GM23248 (cell line): ENCODE data around the gene ARFRP1. TPM values are rescaled to one million over a fixed set of nuclear protein-coding genes. Genes with fewer than 3 reads are reported as not detected.
A peak's percentile ranks its signal among the peaks of the same experiment; 100 is the strongest.

Source experiments
- DNase-seq: peaks from one replicate; pipeline ENCODE4 v3.0.0-alpha.2; 2015
- H2AFZ ChIP-seq: fragments of 200-600 bp; sonication (generic); 2 replicates; pipeline ENCODE4 v1.6.1; 2016; ENCODE audit warnings: antibody characterized with exemption
- H3F3A ChIP-seq: fragments of 200-600 bp; sonication (generic); 2 replicates; pipeline ENCODE4 v1.6.1; 2016; ENCODE audit warnings: mild to moderate bottlenecking, antibody characterized with exemption, mixed run types; ENCODE audit not compliant: insufficient read depth
- H3K27ac ChIP-seq: fragments of 200-600 bp; sonication (generic); 2 replicates; pipeline ENCODE4 v1.5.1; 2016; ENCODE audit warnings: mild to moderate bottlenecking
- H3K27me3 ChIP-seq: fragments of 200-600 bp; sonication (generic); replicated peaks from 2 replicates; pipeline ENCODE4 v1.6.1; 2016; ENCODE audit warnings: mild to moderate bottlenecking; ENCODE audit not compliant: insufficient read depth
- H3K36me3 ChIP-seq: fragments of 200-600 bp; sonication (generic); 2 replicates; pipeline ENCODE4 v1.6.1; 2016; ENCODE audit warnings: low read depth, mild to moderate bottlenecking
- H3K4me1 ChIP-seq: fragments of 200-600 bp; sonication (generic); 2 replicates; pipeline ENCODE4 v1.6.1; 2016; ENCODE audit warnings: mild to moderate bottlenecking; ENCODE audit not compliant: insufficient read depth
- H3K4me2 ChIP-seq: fragments of 200-600 bp; sonication (generic); one replicate; pipeline ENCODE4 v1.6.1; 2016; ENCODE audit warnings: mild to moderate bottlenecking; ENCODE audit not compliant: unreplicated experiment
- H3K4me3 ChIP-seq: fragments of 200-600 bp; sonication (generic); 2 replicates; pipeline ENCODE4 v1.5.1; 2016; ENCODE audit warnings: mild to moderate bottlenecking
- H3K79me2 ChIP-seq: fragments of 200-600 bp; sonication (generic); 2 replicates; pipeline ENCODE4 v1.6.1; 2016; ENCODE audit warnings: mild to moderate bottlenecking; ENCODE audit not compliant: insufficient read depth
- H3K9ac ChIP-seq: fragments of 200-600 bp; sonication (generic); 2 replicates; pipeline ENCODE4 v1.6.1; 2016; ENCODE audit warnings: mild to moderate bottlenecking
- H3K9me2 ChIP-seq: fragments of 200-600 bp; sonication (generic); 2 replicates; pipeline ENCODE4 v1.6.1; 2016; ENCODE audit warnings: mixed run types, mild to moderate bottlenecking, moderate library complexity; ENCODE audit not compliant: insufficient read depth
- H3K9me3 ChIP-seq: fragments of 200-600 bp; sonication (generic); one replicate; pipeline ENCODE4 v1.6.1; 2017; ENCODE audit warnings: low read depth
- H4K20me1 ChIP-seq: fragments of 200-600 bp; sonication (generic); 2 replicates; pipeline ENCODE4 v1.6.0; 2016; ENCODE audit not compliant: insufficient read depth
- EZH2 ChIP-seq: fragments of 200-600 bp; sonication (generic); IDR thresholded peaks from 2 replicates; pipeline ENCODE4 v1.6.1; 2018; ENCODE audit warnings: antibody characterized with exemption, mild to moderate bottlenecking; ENCODE audit not compliant: insufficient read depth, poor library complexity, severe bottlenecking
- EZH2phosphoT487 ChIP-seq: fragments of 200-600 bp; sonication (generic); IDR thresholded peaks from 2 replicates; pipeline ENCODE4 v1.6.1; 2018; ENCODE audit warnings: antibody characterized with exemption, moderate library complexity, mild to moderate bottlenecking, low read depth; ENCODE audit not compliant: insufficient read depth
- WGBS, 2 experiments: methylation state at CpG; one replicate each; pipeline ENCODE4 v1.1.6; 2015 to 2017; ENCODE audit warnings: low lambda C conversion rate in 2 of 2, low coverage in 1 of 2; ENCODE audit errors: missing lambda C conversion rate in 2 of 2; 5-methylcytosine and 5-hydroxymethylcytosine counted together
- in situ Hi-C: fragments of 300-500 bp; cut with MboI; formaldehyde crosslinking; loops from 2 replicates; pipeline ENCODE4 v1.15.0; 2020
- polyA plus RNA-seq: library from polyadenylated mRNA; unstranded; fragments of >200 nt; fragmentation: Nextera tagmentation; extraction: Ambion mirVana; gene quantifications from 2 replicates; pipeline ENCODE4 v1.2.1, GENCODE V29; 2016
- total RNA-seq: library from RNA; depleted of rRNA; stranded (reverse); fragments of >200 nt; shearing (Covaris generic); gene quantifications from 2 replicates; pipeline ENCODE4 v1.2.3, GENCODE V29; 2014

ARFRP1 gene
- total and polyA plus RNA-seq, 2 experiments from 2014 or later: 57.6 to 61.4 TPM

DNA sequence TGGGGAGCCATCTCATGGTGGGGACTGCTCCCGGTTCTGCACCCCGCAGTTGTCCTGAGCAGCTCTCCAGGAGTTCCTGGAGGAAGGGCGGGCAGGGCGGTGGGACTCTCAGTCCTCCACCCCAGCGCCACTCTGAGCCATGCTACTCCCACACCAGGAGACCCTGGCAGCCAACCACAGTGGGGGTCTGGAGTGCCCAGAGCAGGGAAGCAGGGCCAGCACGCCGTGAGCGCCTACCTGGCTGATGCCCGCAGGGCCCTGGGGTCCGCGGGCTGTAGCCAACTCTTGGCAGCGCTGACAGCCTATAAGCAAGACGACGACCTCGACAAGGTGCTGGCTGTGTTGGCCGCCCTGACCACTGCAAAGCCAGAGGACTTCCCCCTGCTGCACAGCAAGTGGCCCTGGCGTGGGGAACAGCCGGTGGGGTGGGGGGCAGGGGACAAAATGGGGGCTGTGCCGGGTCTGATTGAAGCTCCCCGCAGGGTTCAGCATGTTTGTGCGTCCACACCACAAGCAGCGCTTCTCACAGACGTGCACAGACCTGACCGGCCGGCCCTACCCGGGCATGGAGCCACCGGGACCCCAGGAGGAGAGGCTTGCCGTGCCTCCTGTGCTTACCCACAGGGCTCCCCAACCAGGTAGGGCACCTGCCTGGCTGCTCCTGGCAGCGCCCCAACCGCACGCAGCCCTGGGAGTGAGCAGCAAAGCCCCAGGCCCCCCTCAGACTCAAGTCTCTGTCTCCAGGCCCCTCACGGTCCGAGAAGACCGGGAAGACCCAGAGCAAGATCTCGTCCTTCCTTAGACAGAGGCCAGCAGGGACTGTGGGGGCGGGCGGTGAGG is 13.0 kb downstream of the ARFRP1 start:
- no peak overlapping the region for H3K4me3 ChIP-seq
- in situ Hi-C loops: no loop called here
- H3K27ac ChIP-seq: no peak overlapping the region
- H4K20me1 ChIP-seq: no peaks in the 10 kb centered on the region
- 87 to 92% methylated on average over 32 of the region's 37 CpGs for WGBS, 2 experiments
- no peak overlapping the region for H2AFZ ChIP-seq
- H3K9me3 ChIP-seq: no peaks in the 10 kb centered on the region
- H3K79me2 ChIP-seq: peaks cover 1% of the 10 kb centered on the region; the same call in 1 of the 2 replicates
- H3K9ac ChIP-seq: no peak overlapping the region
- no peaks in the 10 kb centered on the region for H3K27me3 ChIP-seq
- H3K36me3 ChIP-seq: no peaks in the 10 kb centered on the region
- no peak for DNase-seq
- H3F3A ChIP-seq: no peaks in the 10 kb centered on the region; the same call in 1 of the 2 replicates
- no peak overlapping the region for H3K4me2 ChIP-seq
- H3K4me1 ChIP-seq: peaks cover 22% of the 10 kb centered on the region
- TF ChIP-seq EZH2 (no peak), EZH2phosphoT487 (no peak)
- H3K9me2 ChIP-seq: no peaks in the 10 kb centered on the region

DNA sequence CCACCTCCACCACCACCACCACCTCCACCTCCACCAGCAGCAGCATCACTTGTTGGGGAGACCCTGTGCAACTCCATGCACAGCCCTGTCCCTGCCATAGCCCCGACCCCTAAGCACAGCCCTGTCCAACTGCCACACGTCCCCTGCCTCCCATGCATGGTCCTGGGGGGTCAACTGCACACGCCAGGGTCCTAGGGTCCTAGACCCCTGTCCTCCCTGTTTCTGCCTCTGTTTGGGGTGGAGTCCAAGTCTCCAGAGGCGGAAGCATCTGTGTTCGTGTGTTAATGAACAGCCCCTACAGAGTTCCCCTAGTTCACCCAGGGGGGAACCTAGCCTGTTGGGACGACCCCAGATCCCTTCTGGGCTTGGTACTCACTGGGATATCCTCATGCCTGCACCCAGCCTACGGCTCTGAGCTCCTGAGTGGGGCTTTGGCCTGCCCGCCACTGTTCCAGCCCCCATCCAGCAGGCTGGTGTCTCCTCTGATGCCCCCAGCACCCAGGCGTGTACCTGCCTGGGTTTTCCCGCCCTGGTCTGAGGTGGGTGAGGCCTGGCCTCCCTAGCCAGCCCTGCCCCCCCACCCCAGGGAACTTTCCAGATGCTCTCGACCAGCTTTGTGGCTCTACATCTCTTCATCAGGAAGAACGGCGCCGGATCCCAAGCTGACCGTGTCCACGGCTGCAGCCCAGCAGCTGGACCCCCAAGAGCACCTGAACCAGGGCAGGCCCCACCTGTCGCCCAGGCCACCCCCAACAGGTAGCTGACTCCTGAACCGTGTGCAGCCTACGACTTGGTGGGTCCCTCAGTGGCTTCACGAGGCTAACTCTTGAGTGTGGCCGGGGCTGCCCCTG is 13.8 kb downstream of the ARFRP1 start:
- 88 to 91% methylated on average over 21 of the region's 21 CpGs for WGBS, 2 experiments
- no peaks in the 10 kb centered on the region for H3K79me2 ChIP-seq
- no peaks in the 10 kb centered on the region for H3K9me3 ChIP-seq
- H3K4me3 ChIP-seq: no peak overlapping the region
- no peak overlapping the region for H2AFZ ChIP-seq
- no peaks in the 10 kb centered on the region for H3K27me3 ChIP-seq
- no peak overlapping the region for H3K27ac ChIP-seq
- H3K4me1 ChIP-seq: peaks cover 13% of the 10 kb centered on the region
- H3K36me3 ChIP-seq: no peaks in the 10 kb centered on the region
- H3F3A ChIP-seq: no peaks in the 10 kb centered on the region; the same call in 1 of the 2 replicates
- in situ Hi-C loops: no loop called here
- H3K9me2 ChIP-seq: no peaks in the 10 kb centered on the region
- no peak for TF ChIP-seq EZH2phosphoT487
- no peak overlapping the region for H3K9ac ChIP-seq
- H4K20me1 ChIP-seq: no peaks in the 10 kb centered on the region
- no peak for DNase-seq
- H3K4me2 ChIP-seq: no peak overlapping the region

DNA sequence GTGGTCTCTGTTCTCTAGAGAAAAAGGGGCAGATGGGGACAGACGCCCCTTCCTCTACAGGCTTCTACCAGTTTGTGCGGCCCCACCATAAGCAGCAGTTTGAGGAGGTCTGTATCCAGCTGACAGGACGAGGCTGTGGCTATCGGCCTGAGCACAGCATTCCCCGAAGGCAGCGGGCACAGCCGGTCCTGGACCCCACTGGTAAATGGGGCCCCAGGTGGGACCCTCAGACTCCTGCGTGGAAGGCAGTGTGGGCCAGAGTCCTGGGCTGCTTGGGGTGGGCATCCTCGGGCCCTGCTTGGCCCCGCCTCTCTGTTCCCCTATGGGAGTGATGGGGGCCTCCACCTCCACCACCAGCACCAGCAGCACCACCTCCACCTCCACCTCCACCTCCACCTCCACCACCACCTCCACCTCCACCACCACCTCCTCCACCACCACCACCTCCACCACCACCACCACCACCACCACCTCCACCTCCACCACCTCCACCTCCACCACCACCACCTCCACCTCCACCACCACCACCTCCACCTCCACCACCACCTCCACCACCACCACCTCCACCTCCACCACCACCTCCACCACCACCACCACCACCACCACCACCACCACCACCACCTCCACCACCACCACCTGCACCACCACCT is 14.6 kb downstream of the ARFRP1 start:
- in situ Hi-C loops: no loop called here
- H3K4me1 ChIP-seq: 0 out of 2 replicates have a peak, but pooled peaks cover 6% of the 10 kb centered on the region
- H3K36me3 ChIP-seq: no peaks in the 10 kb centered on the region
- no peak overlapping the region for H3K4me3 ChIP-seq
- H3K27me3 ChIP-seq: no peaks in the 10 kb centered on the region
- no peaks in the 10 kb centered on the region for H3F3A ChIP-seq
- H3K4me2 ChIP-seq: no peak overlapping the region
- no peak for TF ChIP-seq EZH2
- no peak for TF ChIP-seq EZH2phosphoT487
- H3K27ac ChIP-seq: no peak overlapping the region
- DNase-seq: no peak
- H3K9ac ChIP-seq: no peak overlapping the region
- no peaks in the 10 kb centered on the region for H3K9me2 ChIP-seq
- no peaks in the 10 kb centered on the region for H4K20me1 ChIP-seq
- H3K79me2 ChIP-seq: no peaks in the 10 kb centered on the region
- no peak overlapping the region for H2AFZ ChIP-seq
- 88 to 89% methylated on average over 9 of the region's 10 CpGs for WGBS, 2 experiments
- H3K9me3 ChIP-seq: no peaks in the 10 kb centered on the region

GRCh38 chr20:63692436-63693082 is 15.2 kb downstream of the ARFRP1 start:
- peak; percentile 53 for DNase-seq

More at GRCh38 chr20:63692436-63693082, 15.2 kb downstream of the ARFRP1 start:
- Histone ChIP-seq H3F3A (peaks cover 3% of the 10 kb centered on the region; the same call in 1 of the 2 replicates), H3K27me3 (no peaks in the 10 kb centered on the region), H3K36me3 (no peaks in the 10 kb centered on the region), H3K4me2 (no peak overlapping the region), H3K9me3 (no peaks in the 10 kb centered on the region), H3K27ac (no peak overlapping the region), H3K9ac (no peak overlapping the region), H3K4me3 (no peak overlapping the region), H3K9me2 (no peaks in the 10 kb centered on the region), H2AFZ (no peak overlapping the region), H3K4me1 (peaks cover 2% of the 10 kb centered on the region), H4K20me1 (no peaks in the 10 kb centered on the region), H3K79me2 (no peaks in the 10 kb centered on the region)
- TF ChIP-seq EZH2 (no peak), EZH2phosphoT487 (no peak)
- in situ Hi-C loops: no loop called here
- 54 to 61% methylated on average over 17 to 20 of the region's 20 CpGs for WGBS, 2 experiments
